ENCODE data around the gene VPS45.

- TF ChIP-seq CTCF (IDR thresholded peaks at IDR 0.05; ENCODE audit: insufficient read depth, low read length, poor library complexity, severe bottlenecking) (no peak), EZH2phosphoT487 (conservative IDR thresholded peaks at IDR 0.05; ENCODE audit: low read length) (no peak)
Observed at GRCh38 chr1:150092180-150092791, 24.7 kb downstream of the VPS45 start.

Data from SU-DHL-6 (cell line).